ENCODE measurements around the gene LRRC59. TPM values are rescaled to one million over a fixed set of nuclear protein-coding genes. Genes with fewer than 3 reads are reported as not detected.

Gene LRRC59
- polyA plus RNA-seq, 4 donors: 51.0 to 108 (median 64.0) TPM

- FAIRE-seq: no peak
- peaks cover 11 to 80% (median 12%) of the 10 kb centered on the region in 3 donors for H3K36me3 ChIP-seq (ENCODE audit: control insufficient read depth in 3 of 3, insufficient read depth in 2 of 3, low read depth in 1 of 3, low read length in 3 of 3)
These were observed 43.6 kb downstream of the LRRC59 start for GRCh38 chr17:50353600-50354195.

GRCh38 chr17:50352693-50353599 lies 44.4 kb downstream of the LRRC59 start:
- FAIRE-seq: no peak
- WGBS, 3 donors: 90 to 94% (median 94%) methylated on average over 21 of the region's 21 CpGs
- Histone ChIP-seq H3K4me1 (ENCODE audit: control insufficient read depth in 3 of 3, insufficient read depth in 2 of 3, low read depth in 1 of 3, low read length in 2 of 3) (no peaks in the 10 kb centered on the region), H3K27me3 (ENCODE audit: control insufficient read depth in 3 of 3, insufficient read depth in 3 of 3, low read length in 3 of 3) (no peaks in the 10 kb centered on the region), H3K27ac (ENCODE audit: low read depth in 1 of 3, low read length in 2 of 3) (no peak overlapping the region), H3K36me3 (ENCODE audit: control insufficient read depth in 3 of 3, insufficient read depth in 2 of 3, low read depth in 1 of 3, low read length in 3 of 3) (peaks cover 9 to 74% (median 9%) of the 10 kb centered on the region in 3 donors), H3K4me3 (ENCODE audit: low read depth in 1 of 3, low read length in 3 of 3) (no peak overlapping the region), H3K9me3 (ENCODE audit: control insufficient read depth in 2 of 2, insufficient read depth in 1 of 2, low read depth in 1 of 2, low read length in 1 of 2) (no peaks in the 10 kb centered on the region)
- no peak for DNase-seq

More at GRCh38 chr17:50353600-50354195, 43.6 kb downstream of the LRRC59 start:
- Histone ChIP-seq H3K4me3 (ENCODE audit: low read depth in 1 of 3, low read length in 3 of 3) (no peak overlapping the region), H3K4me1 (ENCODE audit: control insufficient read depth in 3 of 3, insufficient read depth in 2 of 3, low read depth in 1 of 3, low read length in 2 of 3) (no peaks in the 10 kb centered on the region), H3K27ac (ENCODE audit: low read depth in 1 of 3, low read length in 2 of 3) (no peak overlapping the region), H3K9me3 (ENCODE audit: control insufficient read depth in 2 of 2, insufficient read depth in 1 of 2, low read depth in 1 of 2, low read length in 1 of 2) (no peaks in the 10 kb centered on the region), H3K27me3 (ENCODE audit: control insufficient read depth in 3 of 3, insufficient read depth in 3 of 3, low read length in 3 of 3) (no peaks in the 10 kb centered on the region)
- no peak for DNase-seq
- WGBS, 3 donors: 93 to 97% (median 95%) methylated on average over 25 to 27 of the region's 27 CpGs

- H3K4me1 ChIP-seq (ENCODE audit: control insufficient read depth in 3 of 3, insufficient read depth in 2 of 3, low read depth in 1 of 3, low read length in 2 of 3): peaks cover 0 to 3% (median 3%) of the 10 kb centered on the region in 3 donors
- DNase-seq (no peak), FAIRE-seq (no peak)
- WGBS, 3 donors: 72 to 89% (median 78%) methylated on average over 6 of the region's 6 CpGs
- H3K36me3 ChIP-seq (ENCODE audit: control insufficient read depth in 3 of 3, insufficient read depth in 2 of 3, low read depth in 1 of 3, low read length in 3 of 3): peaks cover 9 to 68% (median 9%) of the 10 kb centered on the region in 3 donors
- H3K27me3 ChIP-seq (ENCODE audit: control insufficient read depth in 3 of 3, insufficient read depth in 3 of 3, low read length in 3 of 3): no peaks in the 10 kb centered on the region
- no peak overlapping the region for H3K4me3 ChIP-seq (ENCODE audit: low read depth in 1 of 3, low read length in 3 of 3)
- H3K27ac ChIP-seq (ENCODE audit: low read depth in 1 of 3, low read length in 2 of 3): no peak overlapping the region
- H3K9me3 ChIP-seq (ENCODE audit: control insufficient read depth in 2 of 2, insufficient read depth in 1 of 2, low read depth in 1 of 2, low read length in 1 of 2): no peaks in the 10 kb centered on the region
These were observed 45.1 kb downstream of the LRRC59 start for GRCh38 chr17:50352072-50352692.

GRCh38 chr17:50350733-50351132 lies 46.6 kb downstream of the LRRC59 start:
- Histone ChIP-seq H3K4me3 (ENCODE audit: low read depth in 1 of 3, low read length in 3 of 3) (no peak overlapping the region), H3K4me1 (ENCODE audit: control insufficient read depth in 3 of 3, insufficient read depth in 2 of 3, low read depth in 1 of 3, low read length in 2 of 3) (peaks cover 1 to 9% (median 3%) of the 10 kb centered on the region in 3 donors), H3K27me3 (ENCODE audit: control insufficient read depth in 3 of 3, insufficient read depth in 3 of 3, low read length in 3 of 3) (no peaks in the 10 kb centered on the region), H3K9me3 (ENCODE audit: control insufficient read depth in 2 of 2, insufficient read depth in 1 of 2, low read depth in 1 of 2, low read length in 1 of 2) (no peaks in the 10 kb centered on the region), H3K36me3 (ENCODE audit: control insufficient read depth in 3 of 3, insufficient read depth in 2 of 3, low read depth in 1 of 3, low read length in 3 of 3) (peaks cover 3 to 53% (median 9%) of the 10 kb centered on the region in 3 donors), H3K27ac (ENCODE audit: low read depth in 1 of 3, low read length in 2 of 3) (no peak overlapping the region)
- DNase-seq (no peak), FAIRE-seq (no peak)
- WGBS, 3 donors: 86 to 95% (median 92%) methylated on average over 2 of the region's 2 CpGs

- H3K9me3 ChIP-seq (ENCODE audit: control insufficient read depth in 2 of 2, insufficient read depth in 1 of 2, low read depth in 1 of 2, low read length in 1 of 2): no peaks in the 10 kb centered on the region
- FAIRE-seq: no peak
- H3K27ac ChIP-seq (ENCODE audit: low read depth in 1 of 3, low read length in 2 of 3): no peak overlapping the region
These were observed 48.1 kb downstream of the LRRC59 start for GRCh38 chr17:50349243-50349600.

GRCh38 chr17:50348522-50349242 lies 48.6 kb downstream of the LRRC59 start:
- peaks cover 0 to 33% (median 0%) of the 10 kb centered on the region in 3 donors for H3K36me3 ChIP-seq (ENCODE audit: control insufficient read depth in 3 of 3, insufficient read depth in 2 of 3, low read depth in 1 of 3, low read length in 3 of 3)
- DNase-seq: no peak
- WGBS, 3 donors: 73 to 81% (median 76%) methylated on average over 7 of the region's 7 CpGs
- H3K4me3 ChIP-seq (ENCODE audit: low read depth in 1 of 3, low read length in 3 of 3): no peak overlapping the region
- H3K27me3 ChIP-seq (ENCODE audit: control insufficient read depth in 3 of 3, insufficient read depth in 3 of 3, low read length in 3 of 3): no peaks in the 10 kb centered on the region
- H3K4me1 ChIP-seq (ENCODE audit: control insufficient read depth in 3 of 3, insufficient read depth in 2 of 3, low read depth in 1 of 3, low read length in 2 of 3): peaks cover 1 to 15% (median 3%) of the 10 kb centered on the region in 3 donors
- no peak for FAIRE-seq
- H3K27ac ChIP-seq (ENCODE audit: low read depth in 1 of 3, low read length in 2 of 3): no peak overlapping the region
- no peaks in the 10 kb centered on the region for H3K9me3 ChIP-seq (ENCODE audit: control insufficient read depth in 2 of 2, insufficient read depth in 1 of 2, low read depth in 1 of 2, low read length in 1 of 2)

More at GRCh38 chr17:50349243-50349600, 48.1 kb downstream of the LRRC59 start:
- no peak for DNase-seq
- peaks cover 1 to 15% (median 3%) of the 10 kb centered on the region in 3 donors for H3K4me1 ChIP-seq (ENCODE audit: control insufficient read depth in 3 of 3, insufficient read depth in 2 of 3, low read depth in 1 of 3, low read length in 2 of 3)
- no peak overlapping the region for H3K4me3 ChIP-seq (ENCODE audit: low read depth in 1 of 3, low read length in 3 of 3)
- H3K27me3 ChIP-seq (ENCODE audit: control insufficient read depth in 3 of 3, insufficient read depth in 3 of 3, low read length in 3 of 3): no peaks in the 10 kb centered on the region
- 83 to 96% (median 93%) methylated on average over 5 of the region's 5 CpGs for WGBS, 3 donors
- peaks cover 0 to 38% (median 3%) of the 10 kb centered on the region in 3 donors for H3K36me3 ChIP-seq (ENCODE audit: control insufficient read depth in 3 of 3, insufficient read depth in 2 of 3, low read depth in 1 of 3, low read length in 3 of 3)

GRCh38 chr17:50347894-50348291 lies 49.4 kb downstream of the LRRC59 start:
- FAIRE-seq (no peak), DNase-seq (no peak)
- no peak overlapping the region for H3K4me3 ChIP-seq (ENCODE audit: low read depth in 1 of 3, low read length in 3 of 3)

More at GRCh38 chr17:50347894-50348291, 49.4 kb downstream of the LRRC59 start:
- peaks cover 1 to 15% (median 3%) of the 10 kb centered on the region in 3 donors for H3K4me1 ChIP-seq (ENCODE audit: control insufficient read depth in 3 of 3, insufficient read depth in 2 of 3, low read depth in 1 of 3, low read length in 2 of 3)
- H3K27ac ChIP-seq (ENCODE audit: low read depth in 1 of 3, low read length in 2 of 3): no peak overlapping the region
- H3K27me3 ChIP-seq (ENCODE audit: control insufficient read depth in 3 of 3, insufficient read depth in 3 of 3, low read length in 3 of 3): no peaks in the 10 kb centered on the region
- WGBS, 3 donors: 37 to 68% (median 51%) methylated on average over 3 of the region's 3 CpGs
- peaks cover 0 to 25% (median 0%) of the 10 kb centered on the region in 3 donors for H3K36me3 ChIP-seq (ENCODE audit: control insufficient read depth in 3 of 3, insufficient read depth in 2 of 3, low read depth in 1 of 3, low read length in 3 of 3)
- no peaks in the 10 kb centered on the region for H3K9me3 ChIP-seq (ENCODE audit: control insufficient read depth in 2 of 2, insufficient read depth in 1 of 2, low read depth in 1 of 2, low read length in 1 of 2)
